Measurements from ENCODE around the gene ARID1B.

GRCh38 chr6:157083343-157083742 lies 306.2 kb downstream of the ARID1B start:
- TF ChIP-seq GATA3 (IDR thresholded peaks at IDR 0.05; ENCODE audit: low read depth, low read length) (no peak), GATA2 (IDR thresholded peaks at IDR 0.05; ENCODE audit: low read depth, low read length) (no peak)
